Ishikawa (cell line): Measurements from ENCODE around the gene ABHD1.

ENCODE experiments used
- CEBPB ChIP-seq: IDR thresholded peaks from 2 replicates; pipeline ENCODE4 v1.6.1; 2012
- CREB1 ChIP-seq: IDR thresholded peaks from 2 replicates; pipeline ENCODE4 v1.6.1; 2012; ENCODE audit warnings: low read depth
- EGR1 ChIP-seq: IDR thresholded peaks from 2 replicates; pipeline ENCODE4 v1.6.1; 2012
- EP300 ChIP-seq: IDR thresholded peaks from 2 replicates; pipeline ENCODE4 v1.6.1; 2012; ENCODE audit warnings: borderline replicate concordance
- FOXM1 ChIP-seq: IDR thresholded peaks from 2 replicates; pipeline ENCODE4 v1.6.1; 2012; ENCODE audit warnings: low read depth, borderline replicate concordance
- MAX ChIP-seq: IDR thresholded peaks from 2 replicates; pipeline ENCODE4 v1.6.1; 2012
- NFIC ChIP-seq: IDR thresholded peaks from 2 replicates; pipeline ENCODE4 v1.6.1; 2012
- RAD21 ChIP-seq: IDR thresholded peaks from 2 replicates; pipeline ENCODE4 v1.6.1; 2012; ENCODE audit warnings: low read depth
- REST ChIP-seq: IDR thresholded peaks from 2 replicates; pipeline ENCODE4 v1.6.1; 2012; ENCODE audit warnings: low read depth, mild to moderate bottlenecking
- TAF1 ChIP-seq: IDR thresholded peaks from 2 replicates; pipeline ENCODE4 v1.6.1; 2012; ENCODE audit warnings: low read depth, mild to moderate bottlenecking
- TCF12 ChIP-seq: IDR thresholded peaks from 2 replicates; pipeline ENCODE4 v1.6.1; 2012; ENCODE audit warnings: low read depth
- TEAD4 ChIP-seq: IDR thresholded peaks from 2 replicates; pipeline ENCODE4 v1.6.1; 2012
- USF1 ChIP-seq: IDR thresholded peaks from 2 replicates; pipeline ENCODE4 v1.6.1; 2012
- YY1 ChIP-seq: IDR thresholded peaks from 2 replicates; pipeline ENCODE4 v1.6.1; 2012; ENCODE audit warnings: low read depth
- ZBTB7A ChIP-seq: IDR thresholded peaks from 2 replicates; pipeline ENCODE4 v1.6.1; 2012; ENCODE audit warnings: low read depth

The ABHD1 gene

GRCh38 chr2:27122791-27123190 lies 824 bp upstream of the ABHD1 start:
- no peak for TF ChIP-seq FOXM1
- TF ChIP-seq YY1 = no peak
- TF ChIP-seq TEAD4 = no peak
- no peak for TF ChIP-seq TCF12
- TF ChIP-seq USF1 = no peak
- no peak for TF ChIP-seq REST
- no peak for TF ChIP-seq CEBPB
- TF ChIP-seq MAX = no peak
- TF ChIP-seq NFIC = no peak
- no peak for TF ChIP-seq ZBTB7A
- no peak for TF ChIP-seq RAD21
- TF ChIP-seq TAF1 = no peak
- no peak for TF ChIP-seq CREB1
- TF ChIP-seq EP300 = no peak
- TF ChIP-seq EGR1 = no peak

- TF ChIP-seq EP300 (no peak), MAX (no peak), YY1 (no peak), TEAD4 (no peak)
Measured at GRCh38 chr2:27125104-27125503, 1.5 kb downstream of the ABHD1 start.

- TF ChIP-seq EP300 = no peak
- TF ChIP-seq YY1 = no peak
- no peak for TF ChIP-seq CREB1
- TF ChIP-seq NFIC = no peak
- no peak for TF ChIP-seq MAX
- no peak for TF ChIP-seq FOXM1
- TF ChIP-seq EGR1 = no peak
- TF ChIP-seq CEBPB = no peak
- no peak for TF ChIP-seq TAF1
- no peak for TF ChIP-seq USF1
- no peak for TF ChIP-seq RAD21
- TF ChIP-seq REST = no peak
- no peak for TF ChIP-seq ZBTB7A
- TF ChIP-seq TCF12 = no peak
- no peak for TF ChIP-seq TEAD4
Measured at GRCh38 chr2:27126252-27126710, 2.7 kb downstream of the ABHD1 start.

- TF ChIP-seq FOXM1 (no peak), RAD21 (no peak), REST (no peak), EGR1 (no peak), USF1 (no peak), EP300 (no peak), TCF12 (no peak), MAX (no peak), NFIC (no peak), TEAD4 (no peak), YY1 (no peak), TAF1 (no peak), CEBPB (no peak)
Measured at GRCh38 chr2:27127883-27128667, 4.5 kb downstream of the ABHD1 start.
